CD14-positive monocyte (primary cell): ENCODE measurements around the gene ZNF771. TPM values are rescaled to one million over a fixed set of nuclear protein-coding genes. Genes with fewer than 3 reads are reported as not detected.

ENCODE experiments used
- DNase-seq, 3 donors: peaks; one replicate each; pipeline ENCODE4 v3.0.0-alpha.2; 2011 to 2022
- H2AFZ ChIP-seq: 2 replicates; pipeline ENCODE4 v1.6.0; 2012; ENCODE audit warnings: mild to moderate bottlenecking, low read depth, low read length, inconsistent platforms; ENCODE audit not compliant: insufficient read depth, poor library complexity, severe bottlenecking
- H3K27ac ChIP-seq, 2 donors: 1 replicate in 1 of 2; 2 replicates in 1 of 2; pipeline ENCODE4 v1.5.1; 2012 to 2013; ENCODE audit warnings: low read length in 2 of 2, control low read depth in 1 of 2, inconsistent platforms in 1 of 2, low read depth in 1 of 2, mild to moderate bottlenecking in 1 of 2
- H3K27me3 ChIP-seq, 2 donors: one replicate each; pipeline versions ENCODE4 v1.6.0 to v1.6.1; 2011 to 2013; ENCODE audit warnings: low read length in 2 of 2; ENCODE audit not compliant: control insufficient read depth in 2 of 2, insufficient read depth in 2 of 2
- H3K36me3 ChIP-seq, 2 donors: replicated peaks in 1 of 2; 1 replicate in 1 of 2; 2 replicates in 1 of 2; pipeline versions ENCODE4 v1.5.1 to v1.6.1; 2012 to 2013; ENCODE audit warnings: low read length in 2 of 2, control low read depth in 1 of 2, inconsistent platforms in 1 of 2, mild to moderate bottlenecking in 1 of 2; ENCODE audit not compliant: insufficient read depth in 2 of 2, control insufficient read depth in 1 of 2
- H3K4me1 ChIP-seq, 2 donors: 1 replicate in 1 of 2; 2 replicates in 1 of 2; pipeline versions ENCODE4 v1.5.1 to v1.6.1; 2012 to 2013; ENCODE audit warnings: low read length in 2 of 2, control low read depth in 1 of 2, inconsistent platforms in 1 of 2, mild to moderate bottlenecking in 1 of 2, moderate library complexity in 1 of 2; ENCODE audit not compliant: insufficient read depth in 2 of 2, control insufficient read depth in 1 of 2
- H3K4me2 ChIP-seq: replicated peaks from 2 replicates; pipeline ENCODE3; 2012; ENCODE audit warnings: low read length, moderate library complexity, mild to moderate bottlenecking; ENCODE audit not compliant: poor library complexity, severe bottlenecking; ENCODE audit errors: extremely low read depth
- H3K4me3 ChIP-seq, 3 experiments: fragments of 200-600 bp in 1 of 3; sonication (generic) in 1 of 3; replicated peaks in 1 of 3; 1 replicate in 2 of 3; 2 replicates in 1 of 3; pipeline ENCODE4 v1.5.1; 2011 to 2013; ENCODE audit warnings: low read length in 3 of 3, mild to moderate bottlenecking in 3 of 3, control low read depth in 2 of 3, low read depth in 2 of 3, inconsistent platforms in 1 of 3, moderate library complexity in 1 of 3
- H3K79me2 ChIP-seq: 2 replicates; pipeline ENCODE4 v1.6.0; 2012; ENCODE audit warnings: mild to moderate bottlenecking, control low read depth, inconsistent platforms, low read length, moderate library complexity; ENCODE audit not compliant: insufficient read depth
- H3K9ac ChIP-seq: 2 replicates; pipeline ENCODE4 v1.6.0; 2017; ENCODE audit warnings: low read length, mild to moderate bottlenecking; ENCODE audit not compliant: insufficient read depth, poor library complexity, severe bottlenecking
- H3K9me3 ChIP-seq, 2 donors: replicated peaks in 1 of 2; 1 replicate in 1 of 2; 2 replicates in 1 of 2; pipeline versions ENCODE4 v1.5.1 to v1.6.1; 2012 to 2013; ENCODE audit warnings: low read length in 2 of 2, control low read depth in 1 of 2; ENCODE audit not compliant: control insufficient read depth in 1 of 2, insufficient read depth in 1 of 2
- H4K20me1 ChIP-seq: 2 replicates; pipeline ENCODE4 v1.6.0; 2012; ENCODE audit warnings: mild to moderate bottlenecking, low read length, control low read depth, moderate library complexity; ENCODE audit not compliant: insufficient read depth
- H3K27ac Mint-ChIP-seq, 7 donors: one replicate each; pipeline ENCODE4 v1.8.0; 2020; ENCODE audit warnings: mild to moderate bottlenecking in 7 of 7, mixed read lengths in 7 of 7, moderate library complexity in 6 of 7, inconsistent platforms in 2 of 7
- H3K27me3 Mint-ChIP-seq, 3 donors: one replicate each; pipeline ENCODE4 v1.8.0; 2021 to 2022; ENCODE audit warnings: low read depth in 3 of 3, mild to moderate bottlenecking in 3 of 3, mixed read lengths in 3 of 3, moderate library complexity in 3 of 3, inconsistent platforms in 1 of 3
- H3K36me3 Mint-ChIP-seq, 2 donors: one replicate each; pipeline ENCODE4 v1.8.0; 2020; ENCODE audit warnings: mixed read lengths in 2 of 2, inconsistent platforms in 1 of 2, mild to moderate bottlenecking in 1 of 2
- H3K4me1 Mint-ChIP-seq: one replicate; pipeline ENCODE4 v1.8.0; 2020; ENCODE audit warnings: mild to moderate bottlenecking, mixed read lengths
- H3K4me3 Mint-ChIP-seq, 2 donors: one replicate each; pipeline ENCODE4 v1.8.0; 2020; ENCODE audit warnings: mild to moderate bottlenecking in 2 of 2, mixed read lengths in 2 of 2, moderate library complexity in 1 of 2
- H3K9me3 Mint-ChIP-seq, 7 donors: one replicate each; pipeline ENCODE4 v1.8.0; 2020 to 2022; ENCODE audit warnings: mixed read lengths in 7 of 7, mild to moderate bottlenecking in 6 of 7, moderate library complexity in 6 of 7, inconsistent platforms in 2 of 7
- WGBS: methylation state at CpG from one replicate; pipeline ENCODE4 v1.1.5; 2013; ENCODE audit warnings: missing lambda C conversion rate; ENCODE audit not compliant: insufficient coverage; 5-methylcytosine and 5-hydroxymethylcytosine counted together
- intact Hi-C, 2 donors: fragments of 100-400 bp; cut with micrococcal nuclease; formaldehyde crosslinking; loops; one replicate each; pipeline versions ENCODE4 v1.15.0 to v1.15.1; 2023
- polyA plus RNA-seq, 3 donors: library from polyadenylated mRNA; depleted of rRNA in 1 of 3; unstranded in 2 of 3; stranded (reverse) in 1 of 3; fragments of 300-500 nt in 2 of 3; fragments of >200 nt in 1 of 3; fragmentation: Illumina TruSeq in 2 of 3; gene quantifications; 1 replicate in 2 of 3; 2 replicates in 1 of 3; pipeline ENCODE4 v1.2.3, GENCODE V29; 2012 to 2021
- TF ChIP-seq, protein P1 (sequence below): fragments of 200-600 bp; IDR thresholded peaks from one replicate; pipeline ENCODE4 v1.8.0; 2022; ENCODE audit warnings: antibody characterized with exemption, mild to moderate bottlenecking

ZNF771 gene
- polyA plus RNA-seq, 3 donors = 0.39 to 0.68 (median 0.51) TPM

DNA sequence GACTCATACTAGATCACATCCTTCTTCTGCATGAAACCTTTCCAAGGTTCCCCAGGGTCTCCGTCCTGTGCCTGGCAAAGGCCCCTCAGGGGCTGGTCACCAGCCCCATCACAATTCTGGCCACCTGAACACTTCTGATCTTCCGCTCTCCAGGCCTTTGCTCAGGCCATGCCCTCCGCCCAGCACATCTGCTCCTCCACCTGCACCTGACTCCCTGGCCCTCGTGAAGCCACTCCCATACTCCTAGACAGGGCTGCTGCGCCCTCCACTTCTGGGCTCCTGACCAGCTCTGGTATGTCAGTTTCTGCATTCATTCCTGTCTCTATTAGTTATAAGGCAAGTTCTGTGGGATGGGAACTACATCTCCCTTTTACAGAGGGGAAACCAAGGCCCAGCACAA lies 34.7 kb upstream of the ZNF771 start:
- Histone ChIP-seq H3K4me1 (peaks cover 29 to 39% of the 10 kb centered on the region in 2 donors), H3K4me3 (no peak overlapping the region), H3K4me2 (no peak overlapping the region), H3K9ac (no peak overlapping the region), H3K27me3 (no peaks in the 10 kb centered on the region), H3K9me3 (no peaks in the 10 kb centered on the region), H3K36me3 (peaks cover 0 to 1% of the 10 kb centered on the region in 2 donors), H2AFZ (no peak overlapping the region), H3K27ac (no peak overlapping the region), H4K20me1 (peaks cover 14% of the 10 kb centered on the region), H3K79me2 (peaks cover 24% of the 10 kb centered on the region)
- Mint-ChIP-seq H3K4me1 (peaks cover 35% of the 10 kb centered on the region), H3K9me3 (peaks cover 0 to 3% (median 0%) of the 10 kb centered on the region in 7 donors), H3K36me3 (no peaks in the 10 kb centered on the region), H3K27me3 (peaks cover 0 to 6% (median 0%) of the 10 kb centered on the region in 3 donors), H3K4me3 (peak overlapping the region in 1 of 2 donors; percentile 31), H3K27ac (peak overlapping the region in 3 of 7 donors; percentile 9 to 43 (median 28))
- TF ChIP-seq, protein P1, sequence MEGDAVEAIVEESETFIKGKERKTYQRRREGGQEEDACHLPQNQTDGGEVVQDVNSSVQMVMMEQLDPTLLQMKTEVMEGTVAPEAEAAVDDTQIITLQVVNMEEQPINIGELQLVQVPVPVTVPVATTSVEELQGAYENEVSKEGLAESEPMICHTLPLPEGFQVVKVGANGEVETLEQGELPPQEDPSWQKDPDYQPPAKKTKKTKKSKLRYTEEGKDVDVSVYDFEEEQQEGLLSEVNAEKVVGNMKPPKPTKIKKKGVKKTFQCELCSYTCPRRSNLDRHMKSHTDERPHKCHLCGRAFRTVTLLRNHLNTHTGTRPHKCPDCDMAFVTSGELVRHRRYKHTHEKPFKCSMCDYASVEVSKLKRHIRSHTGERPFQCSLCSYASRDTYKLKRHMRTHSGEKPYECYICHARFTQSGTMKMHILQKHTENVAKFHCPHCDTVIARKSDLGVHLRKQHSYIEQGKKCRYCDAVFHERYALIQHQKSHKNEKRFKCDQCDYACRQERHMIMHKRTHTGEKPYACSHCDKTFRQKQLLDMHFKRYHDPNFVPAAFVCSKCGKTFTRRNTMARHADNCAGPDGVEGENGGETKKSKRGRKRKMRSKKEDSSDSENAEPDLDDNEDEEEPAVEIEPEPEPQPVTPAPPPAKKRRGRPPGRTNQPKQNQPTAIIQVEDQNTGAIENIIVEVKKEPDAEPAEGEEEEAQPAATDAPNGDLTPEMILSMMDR = no peak
- WGBS = 100% methylated on average over 3 of the region's 5 CpGs
- intact Hi-C loops = loop anchor here (10.0 kb wide), 2 partner anchors 282 to 342 kb away; partner anchors contain the start of genes FBRS (in 1 of the 2) and PRR14 (in 1 of the 2)
- no peak for DNase-seq

DNA sequence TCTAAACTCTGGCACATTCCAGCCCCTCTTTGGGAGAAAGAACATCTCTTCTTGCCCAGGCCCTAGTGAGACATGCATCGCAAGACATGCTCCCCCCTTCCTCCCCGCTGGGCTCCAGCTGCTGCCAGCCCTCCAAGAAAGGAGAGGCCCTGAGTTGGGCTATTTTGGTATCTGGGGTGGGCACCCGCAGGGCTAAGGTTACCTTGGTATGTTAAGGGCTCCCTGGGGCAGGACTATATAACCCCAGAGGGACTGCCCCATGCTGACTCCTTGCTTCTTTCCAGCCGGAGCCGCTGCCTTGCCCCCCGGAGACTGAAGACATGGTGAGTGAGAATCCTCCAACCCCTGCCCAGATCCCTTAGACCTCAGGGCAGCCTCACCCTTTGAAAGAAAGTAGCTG lies 32.9 kb upstream of the ZNF771 start, which contains the start of gene MYL11:
MYL11 (plus strand) TSS at position 265 of the 400 bp plus-strand sequence; CDS start at position 321, 56 bp downstream.
- Histone ChIP-seq H3K27me3 (no peaks in the 10 kb centered on the region), H3K79me2 (peaks cover 12% of the 10 kb centered on the region), H3K9ac (no peak within 1 kb of the TSS), H3K36me3 (no peaks in the 10 kb centered on the region), H3K4me1 (peaks cover 31 to 38% of the 10 kb centered on the region in 2 donors), H2AFZ (no peak within 1 kb of the TSS), H3K27ac (no peak within 1 kb of the TSS), H3K4me3 (no peak within 1 kb of the TSS), H3K9me3 (no peaks in the 10 kb centered on the region), H4K20me1 (no peaks in the 10 kb centered on the region), H3K4me2 (no peak within 1 kb of the TSS)
- Mint-ChIP-seq H3K27ac (peak within 1 kb of the TSS in 2 of 7 donors; percentile 37 to 50), H3K4me1 (peaks cover 30% of the 10 kb centered on the region), H3K36me3 (no peaks in the 10 kb centered on the region), H3K9me3 (no peaks in the 10 kb centered on the region), H3K4me3 (no peak within 1 kb of the TSS), H3K27me3 (peaks cover 0 to 6% (median 0%) of the 10 kb centered on the region in 3 donors)
- TF ChIP-seq, protein P1 = no peak
- WGBS = 100% methylated on average over 2 of the region's 6 CpGs
- intact Hi-C loops = loop anchor here (10.0 kb wide), 2 partner anchors 280 to 340 kb away; partner anchors contain the start of genes FBRS (in 1 of the 2) and PRR14 (in 1 of the 2)
- DNase-seq = no peak
